Measurements from ENCODE around the gene ABCC9. TPM values are rescaled to one million over a fixed set of nuclear protein-coding genes. Genes with fewer than 3 reads are reported as not detected.

The ABCC9 gene
- total and polyA plus RNA-seq, 2 donors (not counting 3 experiments of a cell fraction or from before 2014, with no cell fraction given), result under 0.01 TPM; not detected in 1

DNA sequence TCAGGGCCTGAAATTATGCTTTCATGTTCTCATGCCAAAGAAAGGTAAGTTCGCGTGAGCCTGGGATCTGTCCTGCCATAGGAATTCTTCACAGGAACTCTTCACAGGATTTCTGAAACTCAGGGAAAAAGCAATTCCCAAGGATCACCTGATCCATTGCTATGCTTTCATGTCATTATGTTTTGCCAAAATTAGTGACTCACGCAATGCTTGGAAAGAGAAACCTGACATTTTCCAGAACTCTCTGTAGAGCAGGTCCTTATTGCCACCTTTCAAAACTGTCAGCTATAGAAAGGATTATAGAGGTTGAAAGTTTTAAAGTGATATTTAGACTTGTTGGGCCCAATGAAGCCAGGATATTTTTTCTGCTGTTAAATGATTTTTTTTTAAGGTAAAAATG lies 160.4 kb downstream of the ABCC9 start:
- ChIA-PET CTCF (interaction anchor here (1.8 kb wide), 1 partner anchor 12 kb away, joined by 4 read pairs; no protein-coding TSS in a partner anchor), POLR2A (no interaction called here)
- H3K36me3 ChIP-seq (ENCODE audit: control insufficient read depth in 2 of 2, extremely low read depth in 1 of 2, insufficient read depth in 2 of 2, low read length in 2 of 2), result no peaks in the 10 kb centered on the region
- H4K20me1 ChIP-seq (replicated peaks; ENCODE audit: control insufficient read depth, extremely low read depth, insufficient read depth, low read length), result no peaks in the 10 kb centered on the region
- no peak overlapping the region for H3K4me3 ChIP-seq (replicated peaks in 1 of 3; ENCODE audit: insufficient read depth in 1 of 3, low read depth in 1 of 3, low read length in 3 of 3)
- H3K79me2 ChIP-seq (ENCODE audit: control insufficient read depth, insufficient read depth, low read length), result no peaks in the 10 kb centered on the region
- FAIRE-seq (no peak), DNase-seq (ENCODE audit: low read depth, low spot score) (no peak)
- no peak for TF ChIP-seq POLR2AphosphoS5 (IDR thresholded peaks at IDR 0.05; ENCODE audit: insufficient read depth, low read depth, low read length)
- no peak for TF ChIP-seq POLR2A (IDR thresholded peaks at IDR 0.05; ENCODE audit: low read depth, low read length)
- no peak for TF ChIP-seq MYC (IDR thresholded peaks at IDR 0.05; ENCODE audit: low read depth, low read length)
- no peaks in the 10 kb centered on the region for H3K9me1 ChIP-seq (replicated peaks; ENCODE audit: control insufficient read depth, extremely low read depth, insufficient read depth, low read length)
- no peak overlapping the region for H3K9ac ChIP-seq (replicated peaks; ENCODE audit: extremely low read depth, insufficient read depth, low read length)
- H3K4me2 ChIP-seq (ENCODE audit: insufficient read depth, low read length), result no peak overlapping the region
- H2AFZ ChIP-seq (ENCODE audit: low read depth, low read length), result no peak overlapping the region
- dilution Hi-C loops (cut with MboI; ENCODE audit: extremely low pct_ligation_motif_present, low sequenced_read_pairs), result no loop called here
- no peaks in the 10 kb centered on the region for H3K9me3 ChIP-seq (replicated peaks; ENCODE audit: control insufficient read depth, insufficient read depth, low read length)
- no peaks in the 10 kb centered on the region for H3K4me1 ChIP-seq (ENCODE audit: control insufficient read depth, extremely low read depth, insufficient read depth, low read length)
- no TSS peak for BruUV-seq (replicated peaks)
- intact Hi-C loops (cut with micrococcal nuclease), result no loop called here
- H3K27me3 ChIP-seq (ENCODE audit: control insufficient read depth in 2 of 2, insufficient read depth in 2 of 2, low read length in 2 of 2), result peaks cover 5% of the 10 kb centered on the region in 2 experiments
- no peak overlapping the region for H3K27ac ChIP-seq (ENCODE audit: insufficient read depth, low read depth, low read length)

DNA sequence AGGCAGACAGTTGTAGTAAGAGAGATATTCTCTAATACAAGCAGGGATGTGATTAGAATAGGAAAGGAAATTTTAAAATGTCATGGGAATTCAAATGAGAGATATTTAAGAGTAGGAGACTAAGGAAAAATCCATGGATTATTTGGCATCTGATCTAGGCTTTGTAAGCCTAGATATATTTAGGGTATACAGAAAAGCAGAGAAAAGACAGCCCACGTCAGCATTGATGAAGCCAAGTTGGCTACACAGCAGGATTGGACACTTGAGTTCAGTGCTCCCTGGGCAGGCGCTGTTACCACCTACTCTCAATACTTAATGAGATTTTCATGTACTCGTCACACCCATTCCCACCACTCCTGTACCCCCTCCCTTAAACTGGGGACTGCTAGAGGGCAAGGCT lies 165.1 kb downstream of the ABCC9 start:
- Histone ChIP-seq H3K4me3 (replicated peaks in 1 of 3; ENCODE audit: insufficient read depth in 1 of 3, low read depth in 1 of 3, low read length in 3 of 3) (no peak overlapping the region), H4K20me1 (replicated peaks; ENCODE audit: control insufficient read depth, extremely low read depth, insufficient read depth, low read length) (no peaks in the 10 kb centered on the region), H3K27me3 (ENCODE audit: control insufficient read depth in 2 of 2, insufficient read depth in 2 of 2, low read length in 2 of 2) (peaks cover 28 to 36% of the 10 kb centered on the region in 2 experiments), H3K9me3 (replicated peaks; ENCODE audit: control insufficient read depth, insufficient read depth, low read length) (no peaks in the 10 kb centered on the region), H3K36me3 (ENCODE audit: control insufficient read depth in 2 of 2, extremely low read depth in 1 of 2, insufficient read depth in 2 of 2, low read length in 2 of 2) (no peaks in the 10 kb centered on the region), H3K4me1 (ENCODE audit: control insufficient read depth, extremely low read depth, insufficient read depth, low read length) (no peaks in the 10 kb centered on the region), H3K27ac (ENCODE audit: insufficient read depth, low read depth, low read length) (no peak overlapping the region), H2AFZ (ENCODE audit: low read depth, low read length) (no peak overlapping the region), H3K79me2 (ENCODE audit: control insufficient read depth, insufficient read depth, low read length) (no peaks in the 10 kb centered on the region), H3K9ac (replicated peaks; ENCODE audit: extremely low read depth, insufficient read depth, low read length) (no peak overlapping the region), H3K9me1 (replicated peaks; ENCODE audit: control insufficient read depth, extremely low read depth, insufficient read depth, low read length) (no peaks in the 10 kb centered on the region), H3K4me2 (ENCODE audit: insufficient read depth, low read length) (no peak overlapping the region)
- POLR2A ChIA-PET, result no interaction called here
- no peak for TF ChIP-seq JUN (IDR thresholded peaks at IDR 0.05; ENCODE audit: borderline replicate concordance, insufficient read depth, insufficient read length, low read depth)
- no peak for TF ChIP-seq FOS (IDR thresholded peaks at IDR 0.05; ENCODE audit: borderline replicate concordance, insufficient read depth, low read length)
- TF ChIP-seq, protein P1, sequence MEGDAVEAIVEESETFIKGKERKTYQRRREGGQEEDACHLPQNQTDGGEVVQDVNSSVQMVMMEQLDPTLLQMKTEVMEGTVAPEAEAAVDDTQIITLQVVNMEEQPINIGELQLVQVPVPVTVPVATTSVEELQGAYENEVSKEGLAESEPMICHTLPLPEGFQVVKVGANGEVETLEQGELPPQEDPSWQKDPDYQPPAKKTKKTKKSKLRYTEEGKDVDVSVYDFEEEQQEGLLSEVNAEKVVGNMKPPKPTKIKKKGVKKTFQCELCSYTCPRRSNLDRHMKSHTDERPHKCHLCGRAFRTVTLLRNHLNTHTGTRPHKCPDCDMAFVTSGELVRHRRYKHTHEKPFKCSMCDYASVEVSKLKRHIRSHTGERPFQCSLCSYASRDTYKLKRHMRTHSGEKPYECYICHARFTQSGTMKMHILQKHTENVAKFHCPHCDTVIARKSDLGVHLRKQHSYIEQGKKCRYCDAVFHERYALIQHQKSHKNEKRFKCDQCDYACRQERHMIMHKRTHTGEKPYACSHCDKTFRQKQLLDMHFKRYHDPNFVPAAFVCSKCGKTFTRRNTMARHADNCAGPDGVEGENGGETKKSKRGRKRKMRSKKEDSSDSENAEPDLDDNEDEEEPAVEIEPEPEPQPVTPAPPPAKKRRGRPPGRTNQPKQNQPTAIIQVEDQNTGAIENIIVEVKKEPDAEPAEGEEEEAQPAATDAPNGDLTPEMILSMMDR (IDR thresholded peaks at IDR 0.05; ENCODE audit: extremely low read depth in 1 of 2, insufficient read depth in 1 of 2, low read depth in 1 of 2, low read length in 2 of 2), result no peak
- no peak for TF ChIP-seq EZH2 (IDR thresholded peaks at IDR 0.05; ENCODE audit: borderline replicate concordance, low read depth, low read length, severe bottlenecking)
- no peak for TF ChIP-seq POLR2A (IDR thresholded peaks at IDR 0.05; ENCODE audit: low read depth, low read length)
- no peak for TF ChIP-seq POLR2AphosphoS5 (IDR thresholded peaks at IDR 0.05; ENCODE audit: insufficient read depth, low read depth, low read length)
- TF ChIP-seq, protein P2, sequence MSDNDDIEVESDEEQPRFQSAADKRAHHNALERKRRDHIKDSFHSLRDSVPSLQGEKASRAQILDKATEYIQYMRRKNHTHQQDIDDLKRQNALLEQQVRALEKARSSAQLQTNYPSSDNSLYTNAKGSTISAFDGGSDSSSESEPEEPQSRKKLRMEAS (IDR thresholded peaks at IDR 0.05; ENCODE audit: insufficient read depth, insufficient read length), result no peak
- no peak for TF ChIP-seq MYC (IDR thresholded peaks at IDR 0.05; ENCODE audit: low read depth, low read length)
- TF ChIP-seq GATA2 (IDR thresholded peaks at IDR 0.05; ENCODE audit: insufficient read depth, insufficient read length, low read depth, low read length), result no peak
- BruUV-seq (replicated peaks), result no TSS peak
- CTCF ChIA-PET, result no interaction called here
- dilution Hi-C loops (cut with MboI; ENCODE audit: extremely low pct_ligation_motif_present, low sequenced_read_pairs), result no loop called here
- DNase-seq (ENCODE audit: low read depth, low spot score) (no peak), FAIRE-seq (no peak)
- intact Hi-C loops (cut with micrococcal nuclease), result no loop called here
